Measurements from ENCODE around the gene CENPM.

CENPM gene

GRCh38 chr22:41899110-41899509 lies 47.8 kb downstream of the CENPM start:
- no peak for TF ChIP-seq CTCF (IDR thresholded peaks at IDR 0.05; ENCODE audit: low read depth, low read length)

GRCh38 chr22:41898645-41899044 lies 48.3 kb downstream of the CENPM start:
- no peak overlapping the region for H3K4me3 ChIP-seq (ENCODE audit: low read depth, low read length)
- TF ChIP-seq CTCF (IDR thresholded peaks at IDR 0.05; ENCODE audit: low read depth, low read length), result no peak

More at GRCh38 chr22:41899110-41899509, 47.8 kb downstream of the CENPM start:
- no peak overlapping the region for H3K4me3 ChIP-seq (ENCODE audit: low read depth, low read length)

DNA sequence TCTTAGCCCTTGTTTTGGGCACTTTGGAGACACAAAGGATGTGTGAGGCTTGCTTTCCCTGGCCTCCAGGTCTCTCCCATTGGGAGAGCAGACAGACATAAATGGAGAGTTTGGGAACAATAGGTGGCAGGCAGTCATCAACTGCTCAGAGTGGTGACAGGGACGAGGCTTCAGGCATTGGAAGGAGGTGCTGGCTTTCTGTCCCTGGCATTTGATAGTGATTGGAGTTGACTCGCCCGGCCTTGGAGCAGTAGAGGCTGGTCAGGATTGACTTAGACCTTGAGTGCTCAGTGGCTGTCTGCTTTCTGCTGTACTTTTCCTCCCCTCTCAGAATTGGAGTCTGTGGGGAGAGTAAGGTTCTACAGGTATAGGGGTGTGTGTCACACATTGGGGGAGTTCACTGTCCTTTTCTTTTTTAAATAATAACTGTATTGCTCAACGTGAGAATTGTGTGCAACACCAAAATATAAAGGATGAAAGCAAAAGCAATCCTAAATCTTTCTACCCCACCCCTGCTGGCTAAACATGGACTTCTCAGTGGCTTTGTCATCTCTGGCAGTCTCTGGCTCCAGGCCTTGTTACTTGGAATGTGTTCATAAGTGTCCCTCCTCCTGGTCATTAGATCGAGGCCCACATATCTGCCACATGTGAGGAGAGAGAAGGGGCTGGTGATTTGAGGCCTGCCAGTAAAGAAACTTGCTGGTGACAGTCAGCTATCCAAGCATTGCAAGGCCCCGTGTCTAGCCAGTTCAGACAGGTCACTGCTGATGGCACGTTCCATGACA lies 53.2 kb downstream of the CENPM start:
- no peak for TF ChIP-seq CTCF (IDR thresholded peaks at IDR 0.05; ENCODE audit: low read depth, low read length)
- H3K4me3 ChIP-seq (ENCODE audit: low read depth, low read length), result no peak overlapping the region

DNA sequence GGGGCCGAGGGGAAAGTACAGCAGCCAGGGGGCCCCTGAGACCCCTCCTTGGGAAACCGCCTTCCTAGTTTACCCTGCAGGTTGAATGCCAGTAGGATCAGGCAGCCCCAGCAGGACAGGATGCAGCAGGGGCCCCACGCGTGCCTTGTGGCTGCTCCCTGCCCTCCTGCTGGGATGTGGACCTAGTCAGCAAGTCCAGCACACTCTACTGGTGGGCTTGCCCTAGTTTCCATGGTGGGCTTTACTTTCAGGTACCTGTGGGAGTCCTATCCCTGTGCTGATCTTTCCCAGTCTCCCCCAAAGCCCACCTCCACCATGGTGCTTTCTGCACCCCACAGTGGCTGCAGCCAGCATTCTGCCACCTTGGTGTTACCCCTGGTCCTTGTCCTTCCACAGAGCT lies 54.2 kb downstream of the CENPM start:
- no peak for TF ChIP-seq CTCF (IDR thresholded peaks at IDR 0.05; ENCODE audit: low read depth, low read length)

DNA sequence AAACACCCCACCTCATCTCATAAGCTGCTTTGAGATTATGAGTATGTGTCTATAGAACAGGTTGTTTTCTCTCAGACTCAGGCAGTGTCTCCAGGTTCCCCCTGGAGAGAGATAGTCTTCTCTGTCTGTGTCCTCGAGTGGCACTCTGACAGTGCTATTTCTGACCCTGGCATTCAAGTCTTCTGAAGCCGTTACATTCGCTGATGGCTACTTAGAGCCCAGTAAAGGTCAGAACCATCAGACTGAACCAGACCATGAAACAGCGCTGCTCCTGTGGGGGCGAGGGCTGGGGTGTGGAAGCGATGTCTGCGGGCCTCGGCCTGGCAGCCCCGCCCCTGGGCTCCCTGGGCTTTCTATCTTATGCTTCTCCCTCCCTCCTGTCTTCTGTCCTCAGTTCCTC lies 55.5 kb downstream of the CENPM start:
- no peak for TF ChIP-seq CTCF (IDR thresholded peaks at IDR 0.05; ENCODE audit: low read depth, low read length)
- H3K4me3 ChIP-seq (ENCODE audit: low read depth, low read length), result no peak overlapping the region

More for the DNA sequence above, 54.2 kb downstream of the CENPM start:
- no peak overlapping the region for H3K4me3 ChIP-seq (ENCODE audit: low read depth, low read length)
